HepG2 (cell line): ENCODE data around the gene TRIM66. TPM values are rescaled to one million over a fixed set of nuclear protein-coding genes. Genes with fewer than 3 reads are reported as not detected.

Experiments
- HOMEZ ChIP-seq: IDR thresholded peaks from 2 replicates; pipeline ENCODE4 v1.6.1; 2016; ENCODE audit warnings: low read depth
- KLF9 ChIP-seq: IDR thresholded peaks from 2 replicates; pipeline ENCODE4 v1.6.1; 2016; ENCODE audit warnings: low read depth
- MED8 ChIP-seq: sonication (generic); formaldehyde crosslinking; IDR thresholded peaks from 2 replicates; pipeline ENCODE4 v1.8.1; 2023; ENCODE audit warnings: mild to moderate bottlenecking, missing genetic modification reagents; ENCODE audit not compliant: insufficient replicate concordance
- NR2C2 ChIP-seq: sonication (generic); formaldehyde crosslinking; IDR thresholded peaks from 2 replicates; pipeline ENCODE4 v1.4.0; 2020; ENCODE audit warnings: missing genetic modification reagents, mild to moderate bottlenecking, moderate library complexity, borderline replicate concordance
- ONECUT2 ChIP-seq: sonication (generic); formaldehyde crosslinking; IDR thresholded peaks from 2 replicates; pipeline ENCODE4 v1.4.0; 2020; ENCODE audit warnings: missing genetic modification reagents
- POLR2A ChIP-seq, 2 experiments: IDR thresholded peaks; 2 replicates each; pipeline ENCODE4 v1.6.1; 2011; ENCODE audit warnings: low read depth in 2 of 2, low read length in 2 of 2, mild to moderate bottlenecking in 1 of 2, moderate library complexity in 1 of 2; ENCODE audit not compliant: insufficient read depth in 1 of 2
- RELA ChIP-seq: sonication (generic); formaldehyde crosslinking; IDR thresholded peaks from 2 replicates; pipeline ENCODE4 v1.4.0; 2020; ENCODE audit warnings: missing genetic modification reagents
- RXRB ChIP-seq: IDR thresholded peaks from 2 replicates; pipeline ENCODE4 v1.6.1; 2016; ENCODE audit warnings: borderline replicate concordance, missing genetic modification reagents, missing compliant biosample characterization
- SMARCE1 ChIP-seq: fragments of 450-650 bp; IDR thresholded peaks from 2 replicates; pipeline ENCODE4 v1.6.1; 2017; ENCODE audit warnings: borderline replicate concordance
- SP1 ChIP-seq, 2 experiments: fragments of 450-650 bp in 1 of 2; sonication (generic) in 1 of 2; formaldehyde crosslinking in 1 of 2; IDR thresholded peaks; 2 replicates each; pipeline versions ENCODE4 v1.4.0 to v1.6.1; 2016 to 2020; ENCODE audit warnings: missing genetic modification reagents in 1 of 2
- SYNCRIP ChIP-seq: fragments of 200-400 bp; formaldehyde crosslinking; IDR thresholded peaks from 2 replicates; pipeline ENCODE4 v1.6.1; 2018; ENCODE audit warnings: mild to moderate bottlenecking, low read depth, low read length; ENCODE audit not compliant: insufficient read depth
- TCF12 ChIP-seq, 2 experiments: fragments of 450-650 bp in 1 of 2; sonication (generic) in 1 of 2; formaldehyde crosslinking in 1 of 2; IDR thresholded peaks; 2 replicates each; pipeline versions ENCODE4 v1.6.1 to v1.8.0; 2017 to 2022; ENCODE audit warnings: antibody characterized with exemption in 1 of 2, mild to moderate bottlenecking in 1 of 2, missing genetic modification reagents in 1 of 2, moderate library complexity in 1 of 2
- ZBTB38 ChIP-seq: sonication (generic); formaldehyde crosslinking; IDR thresholded peaks from 2 replicates; pipeline ENCODE4 v1.5.1; 2020; ENCODE audit warnings: mild to moderate bottlenecking, missing genetic modification reagents
- ZFP36 ChIP-seq: fragments of 150-350 bp; IDR thresholded peaks from 2 replicates; pipeline ENCODE4 v1.6.1; 2018; ENCODE audit warnings: borderline replicate concordance, low read length, low read depth; ENCODE audit not compliant: partially characterized antibody
- ZFP91 ChIP-seq: sonication (generic); formaldehyde crosslinking; IDR thresholded peaks from 2 replicates; pipeline ENCODE4 v1.9.0; 2022; ENCODE audit warnings: missing genetic modification reagents, mild to moderate bottlenecking, borderline replicate concordance
- ZNF329 ChIP-seq: sonication (generic); formaldehyde crosslinking; IDR thresholded peaks from 2 replicates; pipeline ENCODE4 v1.9.0; 2021; ENCODE audit warnings: low read depth, mild to moderate bottlenecking, missing genetic modification reagents
- ZNF430 ChIP-seq: sonication (generic); formaldehyde crosslinking; IDR thresholded peaks from 2 replicates; pipeline ENCODE4 v1.9.0; 2021; ENCODE audit warnings: mild to moderate bottlenecking, missing genetic modification reagents
- ZNF501 ChIP-seq: sonication (generic); formaldehyde crosslinking; IDR thresholded peaks from 2 replicates; pipeline ENCODE4 v1.5.1; 2020; ENCODE audit warnings: mild to moderate bottlenecking, moderate library complexity, missing genetic modification reagents
- ZNF574 ChIP-seq: sonication (generic); formaldehyde crosslinking; IDR thresholded peaks from 2 replicates; pipeline ENCODE4 v1.4.0; 2020; ENCODE audit warnings: missing genetic modification reagents
- ZNF607 ChIP-seq: sonication (generic); formaldehyde crosslinking; IDR thresholded peaks from 2 replicates; pipeline ENCODE4 v1.5.1; 2020; ENCODE audit warnings: missing genetic modification reagents, mild to moderate bottlenecking, borderline replicate concordance
- ZNF713 ChIP-seq: sonication (generic); formaldehyde crosslinking; IDR thresholded peaks from 2 replicates; pipeline ENCODE4 v1.4.0; 2020; ENCODE audit warnings: mild to moderate bottlenecking, missing genetic modification reagents
- polyA plus RNA-seq, 8 experiments: library from polyadenylated mRNA; depleted of rRNA in 3 of 8; stranded (reverse) in 7 of 8; unstranded in 1 of 8; fragments of >200 nt; fragmentation: Illumina TruSeq in 4 of 8; extraction: Trizol in 4 of 8; gene quantifications; 2 replicates each; pipeline versions ENCODE4 v1.2.1 to v1.2.3, GENCODE V29; 2011 to 2016; ENCODE audit warnings: low read depth in 4 of 8, missing spikeins in 1 of 8, mixed read lengths in 1 of 8; ENCODE audit not compliant: insufficient read depth in 1 of 8
- total RNA-seq, 5 experiments: library from RNA; depleted of rRNA; stranded (reverse); fragments of >200 nt; fragmentation: Illumina TruSeq; extraction: Trizol; gene quantifications; 2 replicates each; pipeline ENCODE4 v1.2.3, GENCODE V29; 2016; ENCODE audit warnings: low read depth in 1 of 5

TRIM66 gene
- total and polyA plus RNA-seq, 2 of the 13 experiments (the other 11 are each of a cell fraction or from before 2014, with no cell fraction given): 4.9 to 6.1 TPM

GRCh38 chr11:8717544-8717875 is 35.0 kb upstream of the TRIM66 start (continued):
- 0 out of 2 replicates have a peak, but pooled peaks have one; percentile 51 for TF ChIP-seq HOMEZ (CRISPR knock-in tag)
- TF ChIP-seq ZNF607: 0 out of 2 replicates have a peak, but pooled peaks have one; percentile 40
- 0 out of 2 replicates have a peak, but pooled peaks have one; percentile 57 for TF ChIP-seq ZNF574 (CRISPR knock-in tag)
- 0 out of 2 replicates have a peak, but pooled peaks have one; percentile 10 for TF ChIP-seq RXRB (CRISPR knock-in tag)
- no peak for TF ChIP-seq SYNCRIP
- TF ChIP-seq ONECUT2: no peak
- 0 out of 2 replicates have a peak, but pooled peaks have one; percentile 16 for TF ChIP-seq RELA (CRISPR knock-in tag)
- TF ChIP-seq ZFP36: no peak
- 0 out of 4 replicates have a peak, but pooled peaks of 1 of the 2 experiments have one; percentile 18 for TF ChIP-seq POLR2A (IDR thresholded peaks at IDR 0.05; ENCODE audit: insufficient read depth in 1 of 2, low read depth in 2 of 2, low read length in 2 of 2)
- TF ChIP-seq ZFP91 (CRISPR knock-in tag): no peak
- TF ChIP-seq ZNF713 (CRISPR knock-in tag): no peak
- TF ChIP-seq TCF12 (IDR thresholded peaks at IDR 0.05): no peak
- TF ChIP-seq TCF12 (CRISPR knock-in tag; IDR thresholded peaks at IDR 0.05): no peak
- TF ChIP-seq MED8 (CRISPR knock-in tag): no peak
- TF ChIP-seq SMARCE1: no peak
- peak; percentile 78 for TF ChIP-seq ZNF501 (CRISPR knock-in tag)
- TF ChIP-seq ZNF329: no peak
- TF ChIP-seq ZNF430 (CRISPR knock-in tag): 0 out of 2 replicates have a peak, but pooled peaks have one; percentile 21
- TF ChIP-seq NR2C2 (CRISPR knock-in tag): peak; percentile 34; the same call in 1 of the 2 replicates
- TF ChIP-seq KLF9 (CRISPR knock-in tag): no peak
- TF ChIP-seq SP1 (IDR thresholded peaks at IDR 0.05): no peak
- TF ChIP-seq SP1 (CRISPR knock-in tag; IDR thresholded peaks at IDR 0.05): peak; percentile 23; the same call in 1 of the 2 replicates
- peak; percentile 49; the same call in 1 of the 2 replicates for TF ChIP-seq ZBTB38
